ENCODE data around the gene SLC25A52. TPM values are rescaled to one million over a fixed set of nuclear protein-coding genes. Genes with fewer than 3 reads are reported as not detected.
"Not testable (repeated sequence)": the region's sequence is repeated elsewhere in the genome, so short reads cannot be mapped to it uniquely, and the experiment has no call there.

Gene SLC25A52
- total RNA-seq, 4 donors from 2014 or later = not detected

DNA sequence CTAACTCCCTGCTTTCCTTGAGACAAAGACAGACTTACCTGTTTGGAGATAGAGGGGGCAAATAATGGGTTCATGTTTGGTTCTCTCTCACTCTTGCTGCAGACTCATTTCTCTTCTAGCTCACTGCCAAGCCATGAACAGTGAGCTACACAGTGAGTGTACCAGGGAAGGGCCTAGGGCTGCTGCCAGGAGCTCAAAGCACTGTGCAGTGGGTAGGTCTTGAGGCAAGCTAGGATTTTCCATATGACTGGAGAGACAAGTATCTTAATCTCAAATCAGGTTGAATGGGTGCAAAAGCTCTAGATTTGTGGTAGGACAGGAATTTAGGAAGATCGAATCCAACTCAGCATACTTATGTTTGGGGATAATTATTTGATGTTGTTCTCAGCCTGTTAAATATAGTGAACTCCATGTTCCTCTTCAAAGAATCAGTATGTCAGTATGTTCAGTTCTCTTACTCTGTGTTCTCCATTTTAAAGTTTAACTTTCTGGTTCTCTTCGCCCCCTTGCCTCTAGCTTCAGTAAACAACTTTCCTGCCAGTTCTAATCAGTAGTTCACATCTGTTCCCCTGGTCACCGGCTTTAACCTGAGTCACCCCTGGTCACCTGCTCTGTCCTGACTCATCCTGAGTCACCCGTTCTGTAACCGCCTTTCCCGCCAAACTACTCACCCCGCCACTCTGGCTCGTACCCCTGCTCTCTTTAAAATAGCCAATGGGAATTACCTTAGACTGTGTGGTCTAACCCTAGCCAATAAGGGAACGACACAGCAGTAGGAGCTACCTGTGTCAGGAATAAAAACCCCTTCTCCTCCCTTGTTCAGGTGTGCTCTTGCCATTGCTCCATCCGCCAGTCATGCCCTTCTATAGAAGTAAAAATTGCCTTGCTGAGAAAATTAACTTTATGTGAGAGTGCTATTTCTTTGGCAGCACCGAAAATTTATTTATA, 21.9 kb downstream of the SLC25A52 start:
- no peak for DNase-seq
- Histone ChIP-seq H3K4me3 (no peak overlapping the region), H3K36me3 (no peaks in the 10 kb centered on the region), H3K27me3 (no peaks in the 10 kb centered on the region), H3K9me3 (no peaks in the 10 kb centered on the region), H3K4me1 (no peaks in the 10 kb centered on the region), H3K27ac (no peak overlapping the region)
- no peak for TF ChIP-seq POLR2A (IDR thresholded peaks at IDR 0.05)
- TF ChIP-seq, protein P1, sequence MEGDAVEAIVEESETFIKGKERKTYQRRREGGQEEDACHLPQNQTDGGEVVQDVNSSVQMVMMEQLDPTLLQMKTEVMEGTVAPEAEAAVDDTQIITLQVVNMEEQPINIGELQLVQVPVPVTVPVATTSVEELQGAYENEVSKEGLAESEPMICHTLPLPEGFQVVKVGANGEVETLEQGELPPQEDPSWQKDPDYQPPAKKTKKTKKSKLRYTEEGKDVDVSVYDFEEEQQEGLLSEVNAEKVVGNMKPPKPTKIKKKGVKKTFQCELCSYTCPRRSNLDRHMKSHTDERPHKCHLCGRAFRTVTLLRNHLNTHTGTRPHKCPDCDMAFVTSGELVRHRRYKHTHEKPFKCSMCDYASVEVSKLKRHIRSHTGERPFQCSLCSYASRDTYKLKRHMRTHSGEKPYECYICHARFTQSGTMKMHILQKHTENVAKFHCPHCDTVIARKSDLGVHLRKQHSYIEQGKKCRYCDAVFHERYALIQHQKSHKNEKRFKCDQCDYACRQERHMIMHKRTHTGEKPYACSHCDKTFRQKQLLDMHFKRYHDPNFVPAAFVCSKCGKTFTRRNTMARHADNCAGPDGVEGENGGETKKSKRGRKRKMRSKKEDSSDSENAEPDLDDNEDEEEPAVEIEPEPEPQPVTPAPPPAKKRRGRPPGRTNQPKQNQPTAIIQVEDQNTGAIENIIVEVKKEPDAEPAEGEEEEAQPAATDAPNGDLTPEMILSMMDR (IDR thresholded peaks at IDR 0.05) = no peak

DNA sequence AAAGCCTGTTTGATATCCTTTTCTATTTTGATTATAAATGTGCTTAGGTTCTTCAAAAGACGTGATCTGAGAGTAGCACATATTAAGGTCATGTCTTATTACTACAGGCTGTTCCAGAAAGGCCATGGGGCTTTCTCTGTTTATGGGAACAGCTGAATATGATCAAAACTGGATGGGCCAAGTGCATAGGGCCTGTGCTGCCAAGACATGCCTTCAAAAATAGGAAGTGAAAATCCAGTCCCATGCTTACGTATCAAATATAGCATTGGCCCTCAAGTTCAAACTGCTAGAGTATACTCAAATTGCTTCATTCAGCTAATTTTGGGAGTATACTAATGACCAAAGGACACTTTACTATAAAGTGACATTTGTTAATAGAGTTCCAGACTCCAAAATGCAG, 24.1 kb downstream of the SLC25A52 start:
- no peaks in the 10 kb centered on the region for H3K36me3 ChIP-seq
- no peak for TF ChIP-seq POLR2A (IDR thresholded peaks at IDR 0.05)
- TF ChIP-seq, protein P1 (IDR thresholded peaks at IDR 0.05) = no peak
- no peak overlapping the region for H3K27ac ChIP-seq
- DNase-seq = no peak
- H3K27me3 ChIP-seq = no peaks in the 10 kb centered on the region
- H3K9me3 ChIP-seq = no peaks in the 10 kb centered on the region
- H3K4me1 ChIP-seq = no peaks in the 10 kb centered on the region
- no peak overlapping the region for H3K4me3 ChIP-seq

DNA sequence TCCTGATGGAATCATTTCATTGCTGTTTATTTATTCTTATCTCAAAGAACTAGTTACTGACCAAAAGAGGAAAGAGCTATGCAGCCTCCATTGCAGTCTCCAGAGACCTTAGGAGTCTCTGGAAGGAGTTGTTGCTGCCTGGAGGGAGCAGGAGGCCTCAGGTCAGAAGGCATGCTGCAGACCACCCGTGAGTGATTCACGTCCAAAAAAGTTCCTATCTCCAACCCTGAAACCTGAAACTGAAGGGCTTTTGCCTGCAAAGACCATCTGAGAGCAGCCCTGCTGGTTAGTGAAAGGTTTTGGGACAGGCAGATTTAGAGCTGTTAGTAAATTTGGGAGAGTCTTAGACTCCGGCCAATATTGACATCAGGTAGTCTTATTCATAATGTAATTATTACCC, 29.1 kb downstream of the SLC25A52 start:
- no peak overlapping the region for H3K27ac ChIP-seq
- H3K4me1 ChIP-seq = no peaks in the 10 kb centered on the region
- H3K4me3 ChIP-seq = no peak overlapping the region
- H3K27me3 ChIP-seq = no peaks in the 10 kb centered on the region
- no peaks in the 10 kb centered on the region for H3K36me3 ChIP-seq
- TF ChIP-seq POLR2A (IDR thresholded peaks at IDR 0.05) = no peak
- TF ChIP-seq, protein P1 (IDR thresholded peaks at IDR 0.05) = no peak
- no peaks in the 10 kb centered on the region for H3K9me3 ChIP-seq
- no peak for DNase-seq

DNA sequence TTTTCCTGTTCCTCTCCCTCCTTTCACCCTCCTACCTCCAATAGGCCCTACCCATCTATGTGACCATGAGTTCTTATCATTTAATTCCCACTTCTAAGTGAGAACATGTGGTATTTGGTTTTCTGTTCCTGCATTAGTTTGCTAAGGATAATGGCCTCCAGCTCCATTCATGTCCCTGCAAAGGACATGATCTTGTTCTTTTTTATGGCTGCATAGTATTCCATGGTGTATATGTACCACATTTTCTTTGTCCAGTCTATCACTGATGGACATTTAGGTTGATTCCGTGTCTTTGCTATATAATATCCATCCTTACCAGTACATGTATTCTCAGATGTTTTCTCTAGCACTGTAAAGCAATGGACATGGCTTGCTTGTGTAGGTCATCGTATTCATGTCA, 31.5 kb downstream of the SLC25A52 start:
- not testable (repeated sequence) for H3K27ac ChIP-seq, H3K36me3 ChIP-seq, H3K4me1 ChIP-seq, H3K9me3 ChIP-seq, H3K27me3 ChIP-seq, H3K4me3 ChIP-seq, DNase-seq

DNA sequence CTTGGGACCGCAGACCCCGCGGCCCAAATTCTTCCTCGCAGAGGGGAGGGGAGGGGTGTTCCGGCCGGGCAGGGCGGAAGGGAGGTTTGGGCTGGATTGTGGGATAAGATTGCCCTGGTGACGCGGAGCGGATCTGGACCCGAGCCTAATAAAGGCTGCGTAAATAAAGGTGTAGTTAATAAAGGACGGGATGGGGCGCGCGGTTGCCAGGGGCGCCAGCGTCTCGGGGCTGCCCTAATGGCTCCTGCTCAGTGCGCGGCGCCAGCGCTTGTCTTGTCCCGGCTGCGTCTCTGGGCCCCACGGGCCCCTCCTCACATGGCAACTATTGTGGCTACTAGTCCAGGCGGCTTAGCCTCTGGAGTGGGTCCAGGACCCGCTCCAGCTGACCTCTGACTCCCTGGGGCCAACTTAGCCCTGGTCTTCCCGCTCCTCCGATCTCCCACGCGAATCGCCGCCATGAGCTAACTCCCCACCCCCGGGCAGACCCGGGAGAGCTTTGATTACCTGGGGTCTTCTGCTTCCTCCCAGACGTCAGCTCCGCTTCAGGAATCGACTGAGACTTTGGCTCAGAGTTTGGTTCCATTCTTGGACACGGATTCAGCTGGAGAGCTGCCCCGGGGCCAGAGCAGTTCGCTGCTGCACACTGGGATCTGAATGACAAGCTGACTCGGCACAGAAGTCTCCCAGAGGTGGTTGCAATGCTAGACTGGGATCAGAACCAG, 36.5 kb downstream of the SLC25A52 start:
- peak in 1 of 3 donors; percentile 53 for DNase-seq
- Histone ChIP-seq H3K4me3 (peak overlapping the region; percentile 18 to 53 (median 41)), H3K27ac (no peak overlapping the region), H3K9me3 (no peaks in the 10 kb centered on the region), H3K36me3 (no peaks in the 10 kb centered on the region), H3K27me3 (no peaks in the 10 kb centered on the region), H3K4me1 (peaks cover 0 to 8% (median 0%) of the 10 kb centered on the region in 4 donors)
- TF ChIP-seq POLR2A (IDR thresholded peaks at IDR 0.05) = no peak
- TF ChIP-seq, protein P1 (IDR thresholded peaks at IDR 0.05) = no peak

DNA sequence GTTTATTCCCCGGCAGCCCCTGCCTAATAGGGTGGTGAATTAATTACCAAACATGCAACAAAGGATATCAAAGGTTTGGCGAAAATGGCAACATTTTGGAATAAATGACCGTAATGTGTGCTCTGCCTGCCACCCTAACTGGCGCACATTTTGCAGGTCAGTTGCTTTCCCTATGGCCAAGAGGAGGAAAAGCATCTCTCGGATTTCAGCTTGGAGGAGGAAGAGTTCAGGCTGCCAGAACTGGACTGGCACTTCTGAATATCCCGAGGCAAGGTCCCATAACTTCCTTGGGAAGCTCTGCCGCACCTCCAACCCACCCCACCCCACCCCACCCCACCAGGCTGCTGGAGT, 37.1 kb downstream of the SLC25A52 start:
- Histone ChIP-seq H3K9me3 (no peaks in the 10 kb centered on the region), H3K27me3 (no peaks in the 10 kb centered on the region), H3K36me3 (no peaks in the 10 kb centered on the region), H3K4me3 (peak overlapping the region; percentile 18 to 53 (median 41)), H3K27ac (no peak overlapping the region), H3K4me1 (peaks cover 0 to 8% (median 0%) of the 10 kb centered on the region in 4 donors)
- DNase-seq = no peak
- TF ChIP-seq, protein P1 (IDR thresholded peaks at IDR 0.05) = no peak
- no peak for TF ChIP-seq POLR2A (IDR thresholded peaks at IDR 0.05)
